K562 (cell line): ENCODE measurements around the gene SLBP. TPM values are rescaled to one million over a fixed set of nuclear protein-coding genes. Genes with fewer than 3 reads are reported as not detected.

Source experiments
- ATAC-seq: fragments of 200-7000 bp; cut with Tn5 transposase; 3 replicates; pipeline ENCODE4 v1.9.1; 2020; ENCODE audit warnings: moderate library complexity
- BruUV-seq: library from RNA; stranded (reverse); fragments of 400-500 nt; replicated peaks from 2 replicates; lab custom pipeline; 2021; lab: Mats Ljungman, UMichigan
- CTCF ChIA-PET: fragments of 300-600 bp; formaldehyde crosslinking; extraction: SDS; loops from one replicate; lab custom pipeline; 2021; ENCODE audit warnings: low intra/inter-chr PET ratio; lab: Yijun Ruan, JAX
- POLR2A ChIA-PET: fragments of 300-600, 350-650 bp; sonication (Branson Sonifier 250); formaldehyde crosslinking; extraction: SDS; loops from one replicate; lab custom pipeline; 2021; ENCODE audit warnings: antibody characterized with exemption, inconsistent platforms; lab: Yijun Ruan, JAX
- DNase-seq, 4 experiments: peaks; one replicate each; pipeline versions ENCODE4 v3.0.0 to v3.0.0-alpha.2; 2011 to 2018; ENCODE audit warnings: low spot score in 3 of 4, mixed read lengths in 3 of 4; ENCODE audit errors: extremely low read depth in 1 of 4
- FAIRE-seq: peaks from 2 replicates; lab custom pipeline; 2011; peaks lifted over from hg19 to GRCh38; lab: Jason Lieb, UNC
- H2AFZ ChIP-seq: 2 replicates; pipeline ENCODE4 v1.6.0; 2011; ENCODE audit warnings: low read depth, low read length, control low read depth, inconsistent platforms
- H3K27ac ChIP-seq: fragments of 200-600 bp; 3 replicates; pipeline ENCODE4 v1.8.0; 2011; ENCODE audit warnings: low read depth, mild to moderate bottlenecking, control low read depth, inconsistent platforms, low read length, moderate library complexity, mixed read lengths; ENCODE audit errors: extremely low read depth
- H3K27me3 ChIP-seq, 2 experiments: fragments of 300-600 bp in 1 of 2; 2 replicates in 1 of 2; 3 replicates in 1 of 2; pipeline versions ENCODE4 v1.6.0 to v1.8.0; 2011; ENCODE audit warnings: inconsistent platforms in 2 of 2, low read length in 2 of 2, mild to moderate bottlenecking in 1 of 2, mixed read lengths in 1 of 2, moderate library complexity in 1 of 2; ENCODE audit not compliant: control insufficient read depth in 2 of 2, insufficient read depth in 2 of 2
- H3K36me3 ChIP-seq: fragments of 300-600 bp; 3 replicates; pipeline ENCODE4 v1.8.0; 2011; ENCODE audit warnings: mild to moderate bottlenecking, low read length, inconsistent platforms; ENCODE audit not compliant: control insufficient read depth, insufficient read depth
- H3K4me1 ChIP-seq, 2 experiments: fragments of 200-600 bp in 1 of 2; replicated peaks in 1 of 2; 2 replicates in 1 of 2; 3 replicates in 1 of 2; pipeline versions ENCODE4 v1.5.1 to v1.8.0; 2011; ENCODE audit warnings: inconsistent platforms in 2 of 2, low read length in 2 of 2, mild to moderate bottlenecking in 1 of 2, mixed read lengths in 1 of 2, moderate library complexity in 1 of 2; ENCODE audit not compliant: control insufficient read depth in 2 of 2, insufficient read depth in 2 of 2
- H3K4me2 ChIP-seq: 2 replicates; pipeline ENCODE4 v1.6.1; 2011; ENCODE audit warnings: low read length, control low read depth, inconsistent platforms, mixed read lengths; ENCODE audit not compliant: insufficient read depth
- H3K4me3 ChIP-seq: fragments of 200-600 bp; sonication (generic), shearing (Covaris generic); 2 replicates; pipeline ENCODE4 v1.5.1; 2016; ENCODE audit warnings: control low read depth, inconsistent platforms
- H3K79me2 ChIP-seq: fragments of 200-600 bp; 3 replicates; pipeline ENCODE4 v1.8.0; 2011; ENCODE audit warnings: low read length, inconsistent platforms; ENCODE audit not compliant: control insufficient read depth, insufficient read depth
- H3K9ac ChIP-seq, 2 experiments: 2 replicates each; pipeline versions ENCODE4 v1.6.0 to v1.6.1; 2011; ENCODE audit warnings: low read depth in 2 of 2, low read length in 2 of 2, control low read depth in 1 of 2, inconsistent platforms in 1 of 2, mild to moderate bottlenecking in 1 of 2, mixed read lengths in 1 of 2; ENCODE audit not compliant: insufficient read depth in 1 of 2
- H3K9me1 ChIP-seq: one replicate; pipeline ENCODE4 v1.6.0; 2011; ENCODE audit warnings: inconsistent platforms, mild to moderate bottlenecking, low read length, moderate library complexity; ENCODE audit not compliant: control insufficient read depth, insufficient read depth
- H3K9me3 ChIP-seq: replicated peaks from 2 replicates; pipeline ENCODE4 v1.5.1; 2011; ENCODE audit warnings: low read depth, low read length, inconsistent platforms; ENCODE audit not compliant: control insufficient read depth, insufficient read depth
- H4K20me1 ChIP-seq: replicated peaks from 2 replicates; pipeline ENCODE4 v1.6.1; 2011; ENCODE audit warnings: low read length, inconsistent platforms, mixed read lengths; ENCODE audit not compliant: control insufficient read depth, insufficient read depth
- CBX2 ChIP-seq: fragments of 200-600 bp; sonication (generic); IDR thresholded peaks from one replicate; pipeline ENCODE4 v1.6.1; 2012; ENCODE audit warnings: mild to moderate bottlenecking, low read length, inconsistent platforms; ENCODE audit not compliant: insufficient read depth, poor library complexity, severe bottlenecking
- CHCHD3 ChIP-seq: fragments of 250-450 bp; sonication (Bioruptor Pico); IDR thresholded peaks from 2 replicates; pipeline ENCODE4 v2.1.2; 2022; ENCODE audit warnings: mild to moderate bottlenecking
- CHD2 ChIP-seq: IDR thresholded peaks from 2 replicates; pipeline ENCODE4 v1.6.1; 2011; ENCODE audit warnings: low read depth, low read length
- LARP7 ChIP-seq: fragments of 450-650 bp; IDR thresholded peaks from 2 replicates; pipeline ENCODE4 v1.6.1; 2016
- NCOR1 ChIP-seq: fragments of 450-650 bp; IDR thresholded peaks from 2 replicates; pipeline ENCODE4 v1.6.1; 2016; ENCODE audit warnings: mild to moderate bottlenecking, moderate library complexity
- PURB ChIP-seq: sonication (generic); formaldehyde crosslinking; IDR thresholded peaks from 2 replicates; pipeline ENCODE4 v1.9.0; 2021; ENCODE audit warnings: low read depth, mild to moderate bottlenecking, missing genetic modification reagents
- RERE ChIP-seq: sonication (generic); formaldehyde crosslinking; IDR thresholded peaks from 2 replicates; pipeline ENCODE4 v1.8.0; 2023; ENCODE audit warnings: missing genetic modification reagents, mild to moderate bottlenecking, borderline replicate concordance
- ZNF316 ChIP-seq: fragments of 450-650 bp; IDR thresholded peaks from 2 replicates; pipeline ENCODE4 v1.6.1; 2016
- WGBS: fragments of 100-300 bp; shearing (Covaris generic); methylation state at CpG from one replicate; pipeline ENCODE4 v1.1.6; 2016; ENCODE audit warnings: low coverage, mixed read lengths; ENCODE audit not compliant: insufficient coverage; ENCODE audit errors: missing lambda C conversion rate; 5-methylcytosine and 5-hydroxymethylcytosine counted together
- in situ Hi-C: fragments of 300-500 bp; cut with MboI; formaldehyde crosslinking; loops from 4 replicates; pipeline ENCODE4 v1.15.0; 2018; ENCODE audit warnings: inconsistent platforms, mixed read lengths
- intact Hi-C: fragments of 100-400 bp; cut with micrococcal nuclease; formaldehyde crosslinking; loops from 2 replicates; pipeline ENCODE4 v1.14.2; 2022
- polyA plus RNA-seq, 8 experiments: library from polyadenylated mRNA; depleted of rRNA in 4 of 8; stranded (reverse) in 5 of 8; unstranded in 3 of 8; fragments of >200 nt; fragmentation: Nextera tagmentation in 2 of 8; fragmentation: Illumina TruSeq in 1 of 8; extraction: Ambion mirVana in 2 of 8; extraction: Trizol in 1 of 8; gene quantifications; 2 replicates each; pipeline versions ENCODE4 v1.2.1 to v1.2.3, GENCODE V29; 2011 to 2014; ENCODE audit warnings: inconsistent platforms in 1 of 8, missing spikeins in 1 of 8
- total RNA-seq, 7 experiments: library from RNA; depleted of rRNA in 6 of 7; stranded (reverse); fragments of >200 nt in 6 of 7; fragmentation: Illumina TruSeq in 2 of 7; extraction: Trizol in 2 of 7; gene quantifications; 2 replicates each; pipeline versions ENCODE4 v1.2.1 to v1.2.3, GENCODE V29; 2011 to 2021; ENCODE audit warnings: low replicate concordance in 1 of 7
- TF ChIP-seq, protein P1 (sequence below): fragments of 450-650 bp; formaldehyde crosslinking; IDR thresholded peaks from 2 replicates; pipeline ENCODE4 v1.4.0; 2020; ENCODE audit warnings: mild to moderate bottlenecking, moderate library complexity
- TF ChIP-seq, protein P2 (sequence below): fragments of 450-650 bp; formaldehyde crosslinking; IDR thresholded peaks from 2 replicates; pipeline ENCODE4 v1.4.0; 2020; ENCODE audit warnings: mild to moderate bottlenecking, mixed read lengths
- TF ChIP-seq, protein P3 (sequence below): sonication (generic); formaldehyde crosslinking; IDR thresholded peaks from 2 replicates; pipeline ENCODE4 v1.8.0; 2023; ENCODE audit warnings: mild to moderate bottlenecking, missing genetic modification reagents

The SLBP gene
- total and polyA plus RNA-seq, 9 of the 15 experiments (the other 6 are each of a cell fraction or from before 2014, with no cell fraction given) = 49.4 to 221 (median 162) TPM

- H3K27ac ChIP-seq = peak overlapping the region; percentile 100
- in situ Hi-C loops = no loop called here
- no peaks in the 10 kb centered on the region for H3K9me3 ChIP-seq
- ATAC-seq (peak; percentile 15), DNase-seq (peak in 2 of 4 experiments; percentile 38 to 41), FAIRE-seq (no peak)
- peaks cover 94% of the 10 kb centered on the region for H3K79me2 ChIP-seq
- peak overlapping the region; percentile 98 for H3K4me2 ChIP-seq
- ChIA-PET CTCF (no interaction called here), POLR2A (interaction anchor here (0.6 to 2.7 kb wide), 11 partner anchors 9 to 67 kb away, joined by 3 to 32 read pairs (median 4); partner anchors contain the start of genes FAM53A, TACC3 and TMEM129)
- H3K27me3 ChIP-seq = no peaks in the 10 kb centered on the region
- intact Hi-C loops = no loop called here
- peak overlapping the region; percentile 95 to 100 for H3K9ac ChIP-seq
- BruUV-seq = TSS peak; percentile 77
- peaks cover 25% of the 10 kb centered on the region; the same call in 1 of the 2 replicates for H4K20me1 ChIP-seq
- peak overlapping the region; percentile 92 for H2AFZ ChIP-seq
- WGBS = under 1% methylated on average over 35 of the region's 35 CpGs
- no peaks in the 10 kb centered on the region for H3K9me1 ChIP-seq
- H3K4me1 ChIP-seq = peaks cover 28 to 67% of the 10 kb centered on the region in 2 experiments; a peak in 4 of 5 replicates
- peaks cover 63% of the 10 kb centered on the region; the same call in 2 of the 3 replicates for H3K36me3 ChIP-seq
- H3K4me3 ChIP-seq = peak overlapping the region; percentile 86
- TF ChIP-seq CHCHD3 (CRISPR knock-in tag) = no peak
- peak; percentile 33; the same call in 1 of the 2 replicates for TF ChIP-seq ZNF316
- TF ChIP-seq, protein P1, sequence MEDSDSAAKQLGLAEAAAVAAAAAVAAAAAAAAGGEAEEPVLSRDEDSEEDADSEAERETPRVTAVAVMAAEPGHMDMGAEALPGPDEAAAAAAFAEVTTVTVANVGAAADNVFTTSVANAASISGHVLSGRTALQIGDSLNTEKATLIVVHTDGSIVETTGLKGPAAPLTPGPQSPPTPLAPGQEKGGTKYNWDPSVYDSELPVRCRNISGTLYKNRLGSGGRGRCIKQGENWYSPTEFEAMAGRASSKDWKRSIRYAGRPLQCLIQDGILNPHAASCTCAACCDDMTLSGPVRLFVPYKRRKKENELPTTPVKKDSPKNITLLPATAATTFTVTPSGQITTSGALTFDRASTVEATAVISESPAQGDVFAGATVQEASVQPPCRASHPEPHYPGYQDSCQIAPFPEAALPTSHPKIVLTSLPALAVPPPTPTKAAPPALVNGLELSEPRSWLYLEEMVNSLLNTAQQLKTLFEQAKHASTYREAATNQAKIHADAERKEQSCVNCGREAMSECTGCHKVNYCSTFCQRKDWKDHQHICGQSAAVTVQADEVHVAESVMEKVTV = no peak
- TF ChIP-seq, protein P2, sequence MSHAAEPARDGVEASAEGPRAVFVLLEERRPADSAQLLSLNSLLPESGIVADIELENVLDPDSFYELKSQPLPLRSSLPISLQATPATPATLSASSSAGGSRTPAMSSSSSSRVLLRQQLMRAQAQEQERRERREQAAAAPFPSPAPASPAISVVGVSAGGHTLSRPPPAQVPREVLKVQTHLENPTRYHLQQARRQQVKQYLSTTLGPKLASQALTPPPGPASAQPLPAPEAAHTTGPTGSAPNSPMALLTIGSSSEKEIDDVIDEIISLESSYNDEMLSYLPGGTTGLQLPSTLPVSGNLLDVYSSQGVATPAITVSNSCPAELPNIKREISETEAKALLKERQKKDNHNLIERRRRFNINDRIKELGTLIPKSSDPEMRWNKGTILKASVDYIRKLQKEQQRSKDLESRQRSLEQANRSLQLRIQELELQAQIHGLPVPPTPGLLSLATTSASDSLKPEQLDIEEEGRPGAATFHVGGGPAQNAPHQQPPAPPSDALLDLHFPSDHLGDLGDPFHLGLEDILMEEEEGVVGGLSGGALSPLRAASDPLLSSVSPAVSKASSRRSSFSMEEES (CRISPR knock-in tag) = no peak
- TF ChIP-seq, protein P3, sequence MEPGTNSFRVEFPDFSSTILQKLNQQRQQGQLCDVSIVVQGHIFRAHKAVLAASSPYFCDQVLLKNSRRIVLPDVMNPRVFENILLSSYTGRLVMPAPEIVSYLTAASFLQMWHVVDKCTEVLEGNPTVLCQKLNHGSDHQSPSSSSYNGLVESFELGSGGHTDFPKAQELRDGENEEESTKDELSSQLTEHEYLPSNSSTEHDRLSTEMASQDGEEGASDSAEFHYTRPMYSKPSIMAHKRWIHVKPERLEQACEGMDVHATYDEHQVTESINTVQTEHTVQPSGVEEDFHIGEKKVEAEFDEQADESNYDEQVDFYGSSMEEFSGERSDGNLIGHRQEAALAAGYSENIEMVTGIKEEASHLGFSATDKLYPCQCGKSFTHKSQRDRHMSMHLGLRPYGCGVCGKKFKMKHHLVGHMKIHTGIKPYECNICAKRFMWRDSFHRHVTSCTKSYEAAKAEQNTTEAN (CRISPR knock-in tag) = no peak
- TF ChIP-seq PURB (CRISPR knock-in tag) = no peak
- no peak for TF ChIP-seq NCOR1
- TF ChIP-seq LARP7 = no peak
- TF ChIP-seq RERE (CRISPR knock-in tag) = no peak
- no peak for TF ChIP-seq CHD2
- TF ChIP-seq CBX2 = no peak
These were observed 1.1 kb upstream of the SLBP start for GRCh38 chr4:1713003-1713851.
